DMS114 treated with DMSO at 0.1 percent for 48 hours (cell line): ENCODE measurements around the gene RASIP1.

Source experiments
- DNase-seq: peaks from one replicate; lab custom pipeline; 2025; ENCODE audit not compliant: unreplicated experiment; lab: John Stamatoyannopoulos, UW

The RASIP1 gene

GRCh38 chr19:48756212-48756611 lies 15.8 kb upstream of the RASIP1 start:
- DNase-seq: no peak

GRCh38 chr19:48755787-48756186 lies 15.4 kb upstream of the RASIP1 start:
- DNase-seq: no peak

- no peak for DNase-seq
Observed at GRCh38 chr19:48755084-48755641, 14.8 kb upstream of the RASIP1 start, which contains the start of gene FGF21. Gene FGF21 (plus strand): TSS chr19:48755524. CDS start chr19:48756237, 713 bp downstream.

- no peak for DNase-seq
Observed at GRCh38 chr19:48752496-48753365, 12.3 kb upstream of the RASIP1 start, which contains the start of gene FUT1. Gene FUT1 (minus strand): TSS chr19:48752641. CDS start chr19:48751281, 1,360 bp downstream.

GRCh38 chr19:48751845-48752495 lies 11.6 kb upstream of the RASIP1 start:
- DNase-seq: no peak

GRCh38 chr19:48750771-48751504 lies 10.5 kb upstream of the RASIP1 start:
- DNase-seq: no peak

- DNase-seq: no peak
Observed at GRCh38 chr19:48750351-48750750, 9.9 kb upstream of the RASIP1 start.

GRCh38 chr19:48749571-48750198 lies 9.3 kb upstream of the RASIP1 start:
- no peak for DNase-seq

GRCh38 chr19:48746738-48747575 lies 6.5 kb upstream of the RASIP1 start, which contains the start of gene IZUMO1:
Gene IZUMO1 (minus strand): TSS chr19:48746909. CDS start chr19:48745859, 1,050 bp downstream.
- DNase-seq: peak; percentile 87

GRCh38 chr19:48746110-48746509 lies 5.7 kb upstream of the RASIP1 start:
- DNase-seq: no peak

GRCh38 chr19:48745208-48745995 lies 5.0 kb upstream of the RASIP1 start:
- DNase-seq: peak; percentile 53

- DNase-seq: no peak
Observed at GRCh38 chr19:48742096-48742495, 1.7 kb upstream of the RASIP1 start.

GRCh38 chr19:48741129-48741999 lies 954 bp upstream of the RASIP1 start:
- DNase-seq: no peak

- no peak for DNase-seq
Observed at GRCh38 chr19:48739404-48740163, 826 bp downstream of the RASIP1 start.

GRCh38 chr19:48738557-48739403 lies 1.6 kb downstream of the RASIP1 start:
- DNase-seq: peak; percentile 69

GRCh38 chr19:48737360-48737998 lies 2.9 kb downstream of the RASIP1 start:
- no peak for DNase-seq
